Activated T-cell treated with anti-CD3 and anti-CD28 coated beads for 48 hours (primary cell): ENCODE data around the gene PTTG1IP.

Experiments used
- DNase-seq: peaks from one replicate; pipeline ENCODE4 v3.0.0-alpha.2; 2020; ENCODE audit warnings: low read depth

Gene PTTG1IP

DNA sequence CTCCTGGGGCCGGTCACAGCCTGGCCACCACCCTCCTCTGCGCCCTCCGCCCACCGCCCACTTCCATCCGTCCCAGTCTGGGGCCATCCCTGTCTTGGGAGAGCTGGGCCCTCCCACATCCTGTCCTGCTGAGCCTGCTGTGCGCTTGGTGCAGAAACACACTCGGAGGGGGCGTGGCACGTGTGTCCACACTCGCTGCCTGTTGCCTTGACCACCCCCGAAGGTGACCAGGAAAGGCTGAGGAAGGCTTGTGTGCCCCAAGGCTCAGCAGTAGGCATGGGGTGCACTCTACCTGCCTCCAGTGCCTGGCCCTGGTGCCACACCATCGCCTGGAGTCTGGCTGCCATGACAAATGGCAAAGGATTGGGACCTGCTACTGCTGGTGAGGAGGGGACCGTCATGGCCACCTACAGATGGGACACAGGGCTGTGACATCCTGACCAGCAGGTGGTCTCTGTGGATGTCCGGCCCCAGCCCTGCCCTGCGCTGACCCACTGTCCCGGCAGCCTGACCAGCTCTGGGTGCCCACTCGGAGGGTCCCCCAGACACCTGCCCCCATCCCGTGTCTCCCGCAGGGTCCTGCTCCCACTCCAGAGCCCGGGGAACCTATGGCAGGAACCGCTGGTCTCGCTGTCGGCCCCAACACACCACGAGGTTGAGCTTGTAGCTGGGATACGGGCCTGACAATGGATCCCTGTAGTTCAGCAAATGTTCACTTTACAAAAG lies 23.2 kb upstream of the PTTG1IP start:
- DNase-seq = no peak

DNA sequence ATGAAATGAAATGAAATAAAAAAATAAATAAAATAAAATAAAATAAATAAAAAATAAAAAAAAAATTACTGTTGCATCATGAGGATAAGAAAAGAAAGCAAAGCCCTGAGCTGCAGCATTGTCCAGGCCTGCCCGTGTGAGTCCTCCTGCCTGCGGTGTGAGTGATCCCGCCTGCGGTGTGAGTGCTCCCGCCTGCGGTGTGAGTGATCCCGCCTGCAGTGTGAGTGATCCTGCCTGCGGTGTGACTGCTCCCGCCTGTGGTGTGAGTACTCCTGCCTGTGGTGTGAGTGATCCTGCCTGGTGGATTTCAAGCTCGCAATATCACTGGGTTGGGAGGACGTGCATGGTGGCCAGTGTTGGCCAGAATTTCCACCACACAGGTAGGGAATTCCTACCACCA lies 22.4 kb upstream of the PTTG1IP start:
- no peak for DNase-seq

DNA sequence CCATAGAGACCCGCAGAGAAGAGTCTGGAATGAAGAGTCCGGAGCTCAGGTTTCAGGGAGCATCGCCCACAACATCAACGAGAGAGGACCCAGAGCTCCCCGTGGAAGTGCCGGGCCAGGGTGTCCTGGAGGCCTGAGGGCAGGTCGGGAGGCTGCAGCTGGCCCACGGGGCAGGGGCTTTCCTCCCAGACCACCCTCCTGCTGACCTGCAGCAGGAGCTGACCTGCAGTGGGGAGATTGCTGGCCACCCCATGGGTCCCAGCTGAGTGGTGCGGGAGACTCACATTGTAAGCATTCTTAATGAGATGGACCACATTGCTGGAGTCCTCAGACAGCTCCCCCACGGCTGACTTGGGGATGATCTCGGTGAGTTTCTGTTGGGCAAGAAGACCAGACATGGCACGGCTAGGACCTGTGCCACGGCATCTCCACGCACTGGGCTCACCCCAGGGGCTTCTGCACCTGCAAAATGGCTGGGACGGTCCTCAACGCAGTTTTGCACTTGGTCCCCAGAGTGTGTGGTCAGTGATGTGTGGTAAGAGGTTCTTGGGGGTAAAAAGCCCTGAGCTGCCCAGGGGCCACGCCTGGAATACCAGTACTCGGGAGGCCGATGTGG lies 21.3 kb upstream of the PTTG1IP start:
- DNase-seq = no peak

- no peak for DNase-seq
Observed at GRCh38 chr21:44893948-44894656, 20.6 kb upstream of the PTTG1IP start.

DNA sequence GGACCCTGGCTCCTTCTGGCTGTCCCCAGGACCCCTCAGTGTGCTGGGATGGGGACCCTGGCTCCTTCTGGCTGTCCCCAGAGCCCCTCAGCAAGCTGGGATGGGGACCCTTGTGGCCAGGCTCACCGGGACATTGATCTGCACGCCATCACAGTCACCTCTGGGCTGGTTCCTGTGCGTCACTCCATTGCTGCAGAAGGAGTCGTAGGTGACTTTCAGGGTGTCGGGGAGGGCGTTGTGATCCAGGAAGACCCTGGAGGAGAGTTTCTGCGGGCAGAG lies 19.7 kb upstream of the PTTG1IP start:
- no peak for DNase-seq

DNA sequence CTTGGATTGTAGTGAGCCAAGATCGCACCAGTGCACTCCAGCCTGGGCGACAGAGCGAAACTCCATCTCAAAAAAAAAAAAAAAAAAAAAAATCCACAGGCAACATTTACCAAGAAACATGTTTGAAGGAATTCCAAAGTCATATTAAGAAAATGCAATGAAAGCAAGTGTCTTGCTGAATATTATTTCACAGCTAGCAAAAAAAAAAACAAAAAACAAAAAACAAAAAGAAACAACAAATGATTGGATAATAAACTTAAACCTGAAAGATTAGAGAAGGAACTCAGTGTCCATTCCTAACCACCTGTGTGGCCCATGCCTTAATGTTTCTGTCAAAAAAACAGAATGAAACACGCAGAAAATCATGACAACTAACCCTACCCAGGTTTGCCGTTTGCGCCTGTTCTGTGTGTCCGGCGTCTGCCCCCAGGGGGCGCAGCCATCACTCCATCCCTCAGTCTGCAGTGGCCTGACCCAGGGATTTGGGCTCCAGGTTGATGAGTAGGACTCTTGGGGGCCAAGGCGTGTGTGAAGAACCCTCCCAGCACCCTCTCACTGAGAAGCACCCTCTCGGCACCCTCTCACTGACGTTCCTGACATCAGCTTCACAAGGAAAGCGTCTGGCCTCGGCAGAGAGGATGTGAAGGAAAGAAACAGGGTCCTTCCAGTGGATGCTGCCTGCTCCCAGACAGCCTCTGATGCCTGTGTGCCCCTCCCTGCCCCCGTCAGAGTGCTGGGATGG lies 19.2 kb upstream of the PTTG1IP start:
- DNase-seq = peak; percentile 73

DNA sequence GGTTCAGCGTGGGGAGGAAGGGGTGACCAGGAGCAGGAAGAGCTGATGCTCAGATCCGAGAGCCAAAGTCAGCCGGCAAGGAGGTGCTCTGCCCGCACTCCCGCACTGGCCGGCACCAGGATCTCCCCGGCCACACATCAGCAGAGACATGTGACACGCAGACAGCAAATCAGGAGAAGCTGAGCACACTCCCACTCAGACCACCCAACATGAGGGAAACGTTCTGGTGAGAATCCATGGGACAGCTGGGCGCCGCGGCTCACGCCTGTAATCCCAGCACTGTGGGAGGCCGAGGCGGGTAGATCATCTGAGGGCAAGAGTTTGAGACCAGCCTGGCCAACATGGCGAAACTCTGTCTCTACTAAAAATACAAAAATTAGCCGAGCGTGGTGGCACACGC lies 18.6 kb upstream of the PTTG1IP start:
- DNase-seq = no peak

DNA sequence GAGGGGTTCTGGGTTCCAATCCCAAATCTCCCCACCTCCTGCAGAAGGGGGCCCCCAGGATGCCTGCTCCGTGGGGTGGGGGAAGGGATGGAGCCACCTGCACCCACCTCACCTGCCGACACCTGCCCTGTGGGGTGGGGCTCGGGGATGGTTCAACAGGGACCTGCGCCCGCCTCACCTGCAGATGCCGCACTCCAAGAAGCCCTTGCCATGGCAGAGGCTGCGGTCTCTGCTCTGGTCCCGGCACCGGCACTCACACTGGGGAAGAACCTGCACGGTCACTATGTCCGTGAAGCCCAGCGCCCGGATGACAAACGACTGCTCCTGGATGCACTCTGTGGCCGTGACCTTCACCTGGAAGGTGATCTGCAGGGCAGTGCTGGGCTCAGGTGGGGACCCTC lies 18.1 kb upstream of the PTTG1IP start:
- DNase-seq = no peak

DNA sequence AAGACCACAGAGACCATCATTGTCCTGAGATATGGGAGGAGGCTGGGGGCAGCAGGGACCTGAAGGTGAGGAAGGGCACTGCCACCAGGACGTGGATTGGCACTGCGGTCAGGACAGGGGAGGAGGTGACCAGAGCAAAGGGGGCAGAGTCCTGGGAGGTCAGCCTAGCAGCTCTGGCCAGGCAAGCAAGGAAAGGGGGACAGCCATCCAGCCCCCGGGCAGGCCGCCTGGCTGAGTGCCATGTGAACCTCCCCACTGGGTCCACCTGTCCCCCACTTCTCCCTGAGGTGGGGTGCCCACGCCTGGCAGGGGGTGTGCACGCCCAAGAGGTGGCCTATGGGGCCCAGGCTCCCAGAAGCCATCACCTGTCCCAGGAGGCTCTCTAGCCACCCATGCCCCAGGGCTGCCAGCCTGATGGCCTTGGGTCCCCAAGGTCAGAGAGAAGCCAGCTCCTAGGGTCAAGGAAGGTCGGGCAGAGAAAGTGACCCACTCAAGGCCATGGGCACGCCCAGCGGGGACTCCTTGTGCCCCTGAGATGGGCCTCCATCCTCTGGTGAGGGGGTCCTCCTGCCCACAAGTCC lies 17.6 kb upstream of the PTTG1IP start:
- DNase-seq = no peak

- no peak for DNase-seq
Observed at GRCh38 chr21:44890338-44890931, 16.9 kb upstream of the PTTG1IP start.

DNA sequence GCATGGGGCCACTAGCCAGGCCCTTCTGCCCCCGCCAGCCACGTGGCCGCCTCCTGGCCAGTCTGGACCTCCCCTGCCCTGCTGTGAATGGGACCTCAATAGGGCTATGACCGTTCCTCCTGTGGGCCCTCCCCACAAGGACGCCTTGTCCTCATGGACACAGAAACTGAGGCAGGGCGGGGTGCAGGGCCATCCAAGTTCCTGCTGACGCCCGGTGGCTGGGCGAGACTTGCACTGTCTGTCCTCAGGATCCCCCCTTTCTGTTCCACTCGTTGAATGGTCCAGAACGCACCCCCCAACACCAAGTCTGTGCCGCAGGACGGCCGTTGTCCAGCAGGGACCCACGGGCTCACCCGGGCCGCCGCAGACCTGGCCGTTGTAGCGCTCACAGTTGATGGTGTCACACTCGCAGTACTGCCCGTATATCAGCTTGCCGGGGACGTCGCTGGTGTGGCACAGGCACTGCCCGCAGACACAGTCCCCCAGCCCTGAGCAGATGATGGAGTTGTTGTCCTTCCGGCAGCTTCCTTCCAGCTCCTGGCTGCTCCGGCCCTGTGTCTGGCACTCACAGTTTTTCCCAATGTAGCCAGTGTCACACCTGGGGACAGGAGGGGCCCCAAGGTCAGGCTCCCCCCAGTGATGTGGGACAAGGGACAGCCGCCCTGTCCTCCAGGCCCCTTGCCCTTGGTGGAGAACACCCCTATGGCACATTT lies 16.3 kb upstream of the PTTG1IP start:
- DNase-seq = no peak

DNA sequence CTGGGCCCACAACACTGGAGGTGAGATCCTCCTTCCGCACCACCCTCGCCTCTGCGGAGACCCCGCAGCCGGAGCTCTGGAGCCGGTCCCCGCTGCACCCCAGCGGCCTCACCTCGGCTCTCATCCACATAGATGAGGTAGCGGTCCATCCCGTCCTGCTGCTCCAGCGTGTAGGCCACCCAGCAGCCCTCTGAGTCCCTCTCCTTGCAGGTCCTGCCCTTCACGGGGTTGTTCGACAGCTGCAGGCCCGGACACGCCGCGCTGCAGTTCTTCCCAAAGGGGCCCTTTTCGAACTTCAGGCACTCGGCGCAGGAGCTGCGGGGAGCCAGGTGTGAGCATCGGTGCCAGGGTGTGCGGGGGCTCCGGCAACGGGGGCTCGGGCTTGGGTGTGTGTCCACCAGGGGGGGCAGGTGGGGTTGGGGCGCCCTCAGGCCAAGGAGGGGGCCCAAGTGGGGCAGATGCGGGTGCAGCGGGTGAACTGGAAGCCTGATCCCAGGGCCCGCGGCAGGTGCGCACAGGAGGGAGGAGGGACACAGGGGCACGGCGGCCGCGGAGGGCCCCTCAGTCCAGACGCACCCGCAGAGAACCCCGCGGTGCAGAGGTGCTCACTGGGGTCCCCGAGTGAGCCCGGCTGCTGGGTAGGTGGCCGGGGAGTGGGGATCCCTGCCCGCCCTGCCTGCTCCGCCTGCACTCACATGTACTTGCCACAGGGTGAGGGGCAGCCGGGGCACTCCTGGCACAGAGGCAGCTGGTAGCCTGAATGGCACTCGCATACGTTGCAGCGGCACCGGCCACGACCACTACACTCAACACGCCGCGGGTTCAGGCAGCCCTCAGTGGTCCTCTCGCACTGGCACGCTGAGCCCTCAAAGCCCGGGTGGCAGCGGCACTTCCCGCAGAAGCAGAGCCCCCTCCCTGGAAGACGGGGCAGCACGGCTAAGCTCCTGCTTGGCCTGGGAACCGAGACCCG lies 15.4 kb upstream of the PTTG1IP start:
- no peak for DNase-seq

- DNase-seq = no peak
Observed at GRCh38 chr21:44887807-44888580, 14.5 kb upstream of the PTTG1IP start.

GRCh38 chr21:44887126-44887806 lies 13.8 kb upstream of the PTTG1IP start:
- no peak for DNase-seq

DNA sequence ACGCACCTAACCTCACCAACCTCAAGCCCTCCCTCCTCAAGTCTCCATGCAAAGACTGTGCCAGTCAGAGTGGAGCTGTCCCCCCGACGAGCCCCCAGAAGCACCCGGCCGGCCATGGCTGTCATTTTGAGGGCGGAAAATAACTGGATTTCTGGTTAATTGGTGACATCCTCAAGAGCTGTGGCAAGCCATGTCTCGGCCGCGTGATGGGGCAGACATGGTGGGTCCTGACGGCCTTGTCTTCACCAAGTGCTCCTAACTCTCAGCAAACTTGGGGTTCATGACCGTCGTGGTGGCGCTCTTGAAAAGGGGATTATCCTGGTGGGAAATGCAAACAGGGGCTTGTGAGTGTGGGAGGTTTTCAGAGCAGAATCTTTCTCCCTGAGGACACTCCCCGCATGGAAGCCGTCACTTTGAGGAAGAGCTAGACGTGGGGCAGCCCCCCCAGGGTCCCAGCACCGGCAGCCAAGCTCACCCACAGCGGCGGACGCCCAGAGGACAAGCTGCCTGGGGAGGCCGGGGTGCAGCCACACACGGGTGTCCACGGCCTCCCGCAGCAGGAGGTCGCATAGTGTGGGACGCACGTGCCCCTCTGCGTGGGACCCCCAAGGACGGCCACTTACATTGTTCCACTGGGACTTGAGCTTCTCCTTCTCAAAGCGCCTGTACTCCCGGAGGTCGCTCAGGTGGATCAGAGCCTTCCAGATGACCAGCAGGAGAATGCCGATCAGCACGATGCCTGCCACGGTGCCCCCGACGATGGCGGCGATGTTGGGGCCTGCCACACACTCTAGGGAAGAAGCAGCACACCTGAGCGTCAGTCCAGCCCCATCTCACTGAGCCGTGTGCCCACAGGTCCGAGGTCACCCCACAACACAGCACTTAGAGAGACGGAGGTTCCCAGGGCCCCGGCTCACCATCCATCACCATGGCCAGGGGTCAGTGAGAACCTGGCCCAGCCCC lies 12.9 kb upstream of the PTTG1IP start:
- DNase-seq = no peak

DNA sequence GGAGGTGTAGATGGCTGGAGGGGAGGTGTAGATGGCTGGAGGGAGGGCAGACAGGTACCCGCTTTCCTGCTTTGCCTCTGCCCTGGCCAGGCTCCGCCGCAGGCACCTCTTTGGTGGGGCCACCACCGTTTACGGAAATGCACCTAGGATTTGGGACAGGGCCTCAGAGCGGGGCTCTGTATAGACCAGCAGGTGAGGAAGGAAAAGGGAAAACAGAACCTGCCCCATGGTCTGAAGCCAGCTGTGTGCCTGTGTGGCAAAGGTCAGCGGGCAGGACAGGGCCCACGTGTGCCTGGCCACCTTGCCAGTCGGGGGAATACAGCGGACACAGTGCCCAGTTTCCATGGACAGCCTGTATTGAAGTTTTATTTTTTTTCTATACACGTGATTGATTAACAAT lies 12.1 kb upstream of the PTTG1IP start:
- DNase-seq = no peak

GRCh38 chr21:44884097-44884496 lies 10.6 kb upstream of the PTTG1IP start:
- DNase-seq = no peak

GRCh38 chr21:44883250-44883649 lies 9.8 kb upstream of the PTTG1IP start:
- no peak for DNase-seq
